GM04503 (cell line): ENCODE measurements around the gene IPMK.

Experiments
- DNase-seq: peaks from one replicate; pipeline ENCODE4 v3.0.0-alpha.2; 2012; ENCODE audit warnings: low read depth

Gene IPMK

DNA sequence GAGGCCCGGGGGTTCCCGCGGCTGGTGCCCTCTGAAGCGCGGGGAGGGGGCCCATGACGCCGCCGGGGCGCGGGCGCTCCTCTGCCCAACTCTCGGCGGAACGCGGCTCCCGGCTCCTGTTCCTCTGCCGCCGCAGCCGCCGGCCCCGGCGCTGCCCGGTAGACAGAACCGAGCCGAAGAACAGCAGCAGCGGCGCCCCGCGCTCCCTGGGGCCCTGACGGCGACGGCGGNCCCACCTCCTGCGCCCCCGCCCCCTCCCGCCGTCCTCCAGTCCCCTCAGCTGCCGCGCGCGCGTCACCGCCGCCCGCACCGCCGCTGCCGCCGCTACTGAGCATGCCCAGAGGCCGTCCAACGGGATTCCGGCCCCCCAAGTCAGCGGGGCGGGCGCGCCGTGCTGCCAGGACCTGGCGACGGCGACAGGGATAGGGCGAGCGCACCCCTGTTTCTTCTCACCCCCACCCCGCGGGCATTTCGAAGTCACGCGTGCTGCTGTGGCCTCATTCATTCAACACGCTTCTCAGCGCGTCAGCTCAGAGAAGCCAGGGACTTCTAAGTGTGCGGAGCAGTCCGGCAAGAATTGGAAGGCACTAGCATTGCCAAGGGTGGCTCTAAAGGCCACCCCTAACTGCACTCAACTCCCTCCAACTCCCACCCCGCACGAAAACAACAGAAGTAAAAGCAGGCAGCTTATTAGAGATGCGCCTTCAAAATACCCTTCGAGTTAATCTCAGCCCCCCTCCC is at the start of gene IPMK:
TSS of gene IPMK (minus strand) at position 182 of the 741 bp plus-strand sequence. CDS start 283 bp downstream, outside the sequence.
- DNase-seq, result peak; percentile 57

DNA sequence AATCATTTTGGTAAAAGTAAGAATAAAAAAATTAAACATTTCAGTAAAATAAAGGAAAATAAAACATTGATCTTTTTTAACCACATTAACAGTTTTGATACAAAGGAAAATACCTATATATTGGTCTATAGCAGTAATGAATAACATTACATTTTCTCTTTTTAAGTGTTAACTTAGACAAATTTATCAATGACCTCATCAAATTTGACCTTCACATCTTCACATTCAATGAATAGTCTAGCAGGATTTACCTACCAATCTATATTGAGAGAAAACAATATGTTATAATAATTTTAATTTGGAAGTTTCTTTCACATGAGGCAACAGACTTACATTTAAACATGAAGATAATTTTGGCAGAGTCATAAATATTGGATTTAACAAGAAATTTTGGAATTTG is 49.2 kb upstream of the IPMK start:
- no peak for DNase-seq

DNA sequence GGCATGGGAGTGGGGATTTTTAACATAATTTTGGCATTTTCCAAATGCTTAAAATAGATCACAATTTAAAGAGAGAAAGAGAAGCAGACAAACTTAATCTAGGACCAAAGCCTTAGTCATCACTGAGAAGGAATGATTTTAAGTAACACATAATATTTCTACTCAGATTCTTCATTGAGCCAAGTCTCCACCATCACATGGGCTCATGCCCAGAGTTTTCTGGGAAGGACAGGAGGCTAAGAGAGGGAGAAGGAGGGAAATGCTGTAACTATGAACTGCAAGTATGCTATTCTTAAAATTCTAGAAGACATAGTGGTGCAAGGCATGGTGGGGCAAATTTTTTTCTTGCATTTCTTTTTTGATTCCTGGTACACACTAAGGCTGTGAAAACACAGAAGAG is 43.3 kb upstream of the IPMK start:
- DNase-seq, result no peak

DNA sequence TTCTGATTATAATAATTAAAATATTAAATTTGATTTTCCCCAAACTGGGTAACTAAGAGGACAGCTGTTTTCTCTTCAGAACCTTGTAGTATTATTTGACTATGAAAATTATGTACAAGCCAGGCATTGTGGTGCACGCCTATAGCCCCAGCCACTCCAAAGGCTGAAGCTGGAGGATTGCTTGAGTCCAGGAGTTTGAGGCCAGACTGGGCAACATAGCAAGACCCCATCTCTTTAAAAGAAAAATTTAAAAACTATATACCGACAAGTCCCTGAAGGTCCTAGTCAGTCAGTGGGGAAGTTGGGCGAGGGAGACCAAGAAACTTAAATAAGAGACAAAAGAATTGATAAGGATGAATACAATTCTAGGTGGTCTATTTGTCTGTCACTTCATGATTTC is 40.0 kb upstream of the IPMK start:
- DNase-seq, result no peak

DNA sequence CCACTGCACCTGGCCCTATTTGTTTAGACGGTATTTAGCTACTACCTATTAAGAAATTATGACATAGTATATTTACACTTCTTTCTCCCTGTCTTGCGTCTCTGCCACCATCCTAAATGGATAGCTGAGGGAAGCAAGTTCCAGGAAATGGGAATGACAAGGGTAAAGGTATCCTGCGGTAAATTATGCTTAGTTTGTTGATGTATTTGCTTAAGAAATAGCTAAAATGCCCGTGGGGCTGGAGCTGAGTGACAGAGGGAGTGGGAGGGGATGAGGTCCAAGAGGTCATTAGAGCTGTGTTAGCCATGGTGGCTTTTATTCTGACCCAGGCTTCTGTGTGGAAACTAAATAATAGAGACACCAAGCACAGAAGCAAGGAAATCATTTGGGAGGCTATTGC is 38.1 kb upstream of the IPMK start:
- no peak for DNase-seq

DNA sequence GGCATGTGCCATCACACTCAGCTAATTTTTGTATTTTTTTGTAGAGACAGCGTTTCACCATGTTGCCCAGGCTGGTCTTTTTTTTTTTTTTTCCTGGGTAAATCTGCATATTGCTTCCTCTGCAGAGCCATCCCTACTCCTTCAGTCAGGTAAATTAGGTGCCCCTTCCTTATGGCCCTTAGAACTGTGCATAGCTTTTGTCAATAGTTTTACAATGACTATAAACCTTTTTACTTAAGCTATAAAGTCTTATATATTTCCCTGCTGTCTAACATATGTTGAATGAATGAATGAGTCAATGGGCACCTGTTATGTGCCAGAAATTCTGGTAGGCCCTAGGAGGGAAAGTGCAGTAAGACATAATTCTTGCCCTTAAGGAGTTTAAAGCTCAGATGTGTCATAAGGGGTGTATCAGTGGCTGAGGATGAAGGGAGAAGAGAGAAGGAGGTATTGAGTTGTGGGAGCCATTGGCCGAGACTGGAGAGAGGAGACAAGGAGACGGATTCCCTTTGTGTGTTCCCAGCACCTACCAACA is 36.5 kb upstream of the IPMK start:
- DNase-seq, result no peak

DNA sequence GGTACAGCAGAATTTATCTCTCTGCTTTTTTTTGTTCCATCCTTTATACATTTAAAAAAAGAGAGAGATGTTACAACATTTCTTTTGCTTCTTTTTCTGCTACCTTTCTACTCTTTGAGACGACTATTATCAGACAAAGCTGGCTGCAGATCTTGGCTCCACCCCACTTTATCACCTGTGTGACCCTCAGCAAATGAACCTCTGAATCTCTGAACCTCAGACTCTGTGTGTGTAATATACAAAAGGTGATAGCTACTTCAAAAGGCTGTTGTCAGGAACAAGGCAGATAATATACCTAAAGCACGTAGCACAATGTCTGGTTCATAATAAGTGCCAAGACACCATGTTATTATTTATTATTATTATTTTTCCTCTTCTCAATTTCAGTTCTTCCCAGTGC is 34.6 kb upstream of the IPMK start:
- no peak for DNase-seq

DNA sequence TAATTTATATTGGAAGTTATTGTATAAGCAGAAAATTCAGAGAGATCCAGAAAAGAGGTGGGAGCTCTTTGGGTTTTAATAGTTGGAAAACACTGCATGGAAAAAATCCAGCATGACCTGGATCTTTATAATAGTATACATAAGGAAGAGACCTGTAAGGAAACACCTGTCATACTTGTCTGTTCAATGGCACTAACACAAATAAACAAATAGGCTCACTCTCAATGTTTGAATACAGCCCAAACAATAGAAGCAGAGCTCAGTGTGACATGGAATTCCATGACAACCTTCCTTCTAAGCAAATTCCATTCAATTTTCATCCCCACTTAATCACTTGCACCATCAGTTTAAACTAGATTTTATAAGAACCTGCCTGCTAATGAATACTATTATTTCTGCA is 33.0 kb upstream of the IPMK start:
- no peak for DNase-seq

DNA sequence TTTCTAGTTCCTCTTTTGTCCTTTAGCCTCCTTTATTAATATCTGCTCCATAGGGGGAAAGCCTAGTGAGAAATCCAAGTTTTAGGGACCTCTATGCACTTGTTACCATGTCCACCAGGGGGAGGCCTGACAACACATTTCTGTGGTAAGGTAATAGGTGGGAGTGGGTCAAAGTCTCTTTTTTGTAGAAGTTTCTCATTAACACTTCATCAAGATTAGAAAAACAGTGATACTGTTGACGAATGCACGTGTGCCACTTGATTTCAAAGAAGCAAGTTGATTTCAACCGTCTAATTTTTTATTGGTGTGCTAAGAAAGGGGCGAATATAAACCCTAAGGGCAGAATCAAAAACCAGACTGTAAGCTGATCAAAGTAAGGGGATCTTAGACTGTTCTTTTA is 31.9 kb upstream of the IPMK start:
- DNase-seq, result no peak

DNA sequence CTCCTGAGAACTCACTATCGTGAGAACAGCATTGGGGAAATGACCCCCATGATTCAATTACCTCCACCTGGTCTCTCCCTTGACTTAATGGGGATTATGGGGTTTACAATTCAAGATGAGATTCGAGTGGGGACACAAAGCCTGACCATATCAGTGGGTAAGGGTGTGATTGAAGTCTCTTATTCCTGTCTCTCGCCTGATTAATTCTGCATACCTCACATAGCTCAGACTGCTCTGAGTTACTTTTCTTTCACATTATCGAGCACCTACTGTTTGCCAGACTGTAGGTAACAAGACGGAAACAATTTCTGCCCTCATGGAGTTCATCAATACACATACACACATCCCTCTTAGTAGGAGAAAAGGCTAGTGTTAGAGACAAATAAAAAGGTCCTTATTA is 26.3 kb upstream of the IPMK start:
- no peak for DNase-seq

DNA sequence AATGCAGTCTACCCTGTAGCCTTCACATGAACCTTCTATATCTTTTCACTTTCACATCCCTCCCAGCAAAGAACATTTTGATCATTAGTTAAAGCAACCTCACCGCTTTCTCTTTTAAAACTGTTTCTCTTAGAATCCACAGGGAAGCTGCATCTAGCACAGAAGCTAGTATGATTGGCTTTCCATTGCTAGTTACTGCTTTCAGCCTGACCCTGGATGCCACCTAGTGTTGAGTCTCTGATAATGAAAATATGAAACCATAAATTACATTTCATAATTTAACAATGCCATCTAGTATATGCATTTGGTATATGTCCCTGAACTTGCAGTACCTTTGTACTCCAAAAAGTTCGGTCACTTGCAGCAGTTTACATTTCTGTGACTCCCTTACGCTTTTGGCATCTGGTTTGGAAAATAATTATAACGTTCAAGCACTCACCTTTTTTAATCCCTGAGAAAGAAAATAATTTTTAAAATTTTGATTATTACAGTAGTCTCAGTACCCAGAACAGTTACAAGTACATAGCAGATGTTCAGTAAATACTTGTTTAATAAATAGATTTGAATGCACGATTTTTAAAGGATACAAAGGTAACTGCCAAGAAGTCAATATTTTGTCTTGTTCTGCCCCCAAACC is 24.0 kb upstream of the IPMK start:
- DNase-seq, result no peak

DNA sequence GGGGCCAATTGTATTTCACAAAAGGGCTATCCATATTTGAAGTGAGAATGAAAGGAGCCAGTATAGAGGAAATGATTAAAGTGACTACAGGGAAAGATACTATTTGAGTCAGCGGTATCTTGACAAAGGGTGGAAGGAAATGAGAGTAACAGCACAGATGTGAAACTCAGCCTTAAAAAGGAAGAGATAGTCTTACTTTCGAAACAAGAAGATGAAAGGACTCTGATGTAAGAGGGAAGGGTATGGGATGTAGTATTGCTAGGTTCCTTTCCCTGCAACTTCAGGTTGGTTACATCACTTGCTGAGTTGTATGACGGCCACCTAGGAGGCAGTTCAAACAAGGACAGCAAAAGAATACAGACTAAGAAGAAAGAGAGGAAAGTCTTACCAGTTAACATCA is 14.9 kb upstream of the IPMK start:
- no peak for DNase-seq

DNA sequence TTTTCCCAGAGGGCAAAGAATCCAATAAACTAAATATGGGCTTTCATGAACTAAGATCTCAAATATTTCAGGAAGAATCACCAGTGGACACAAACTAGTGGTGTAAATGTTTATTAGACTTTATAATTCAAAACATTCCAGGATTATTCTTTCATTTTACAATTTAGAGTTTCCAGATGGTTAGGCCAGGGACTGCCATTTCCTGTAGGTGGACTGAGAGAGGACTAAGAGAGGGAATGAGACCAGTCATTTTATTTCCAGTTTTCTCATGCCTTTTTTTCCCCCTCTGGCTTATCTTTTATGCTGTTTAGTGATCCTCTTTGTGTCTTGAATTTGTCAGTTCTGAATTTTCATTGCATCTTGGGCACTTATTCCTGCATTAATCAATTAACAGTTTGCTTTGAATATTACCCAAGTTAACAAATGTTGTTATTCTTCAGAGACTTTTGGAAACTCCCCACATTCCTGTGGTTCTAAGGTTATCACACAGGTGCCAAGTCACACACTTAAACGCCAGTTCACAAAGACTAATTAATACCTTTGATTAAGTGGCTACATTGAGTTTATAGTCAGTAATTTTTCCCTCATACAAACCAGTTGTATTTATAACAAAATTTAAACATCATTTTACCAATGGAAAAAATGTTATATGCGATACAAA is 13.5 kb upstream of the IPMK start:
- DNase-seq, result no peak

DNA sequence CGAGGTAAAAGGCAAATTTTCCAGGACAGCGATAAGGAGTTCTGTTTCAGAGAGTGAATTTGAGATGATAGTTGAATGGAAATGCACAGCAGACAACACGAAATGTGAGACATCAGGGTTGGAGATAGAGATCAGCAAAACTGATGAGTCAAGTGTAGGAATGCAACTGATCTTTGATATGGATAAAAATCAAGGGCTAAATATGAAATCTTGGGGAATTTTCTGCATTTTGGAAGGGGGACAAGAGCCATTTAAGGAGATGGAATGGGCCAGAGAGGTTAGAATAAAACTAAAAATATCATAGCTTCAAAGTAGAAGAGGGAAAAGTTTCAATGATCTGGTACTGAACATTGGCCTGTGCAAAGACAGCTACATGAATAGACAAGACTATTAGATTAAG is 12.8 kb upstream of the IPMK start:
- no peak for DNase-seq

DNA sequence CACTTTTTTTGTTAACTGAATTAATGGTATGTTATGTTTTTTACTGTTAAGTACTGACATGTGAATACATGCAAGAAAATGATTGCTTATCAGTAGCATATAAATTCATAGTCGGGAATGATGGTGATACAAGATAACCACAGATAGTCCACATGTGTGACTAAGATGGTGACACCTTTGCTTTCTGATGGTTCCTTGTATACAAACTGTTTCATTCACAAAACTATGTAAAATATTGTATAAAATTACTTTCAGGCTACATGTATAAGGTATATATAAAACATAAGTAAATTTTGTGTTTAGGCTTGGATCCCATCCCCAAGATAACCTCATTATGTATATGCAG is 11.2 kb upstream of the IPMK start:
- no peak for DNase-seq

DNA sequence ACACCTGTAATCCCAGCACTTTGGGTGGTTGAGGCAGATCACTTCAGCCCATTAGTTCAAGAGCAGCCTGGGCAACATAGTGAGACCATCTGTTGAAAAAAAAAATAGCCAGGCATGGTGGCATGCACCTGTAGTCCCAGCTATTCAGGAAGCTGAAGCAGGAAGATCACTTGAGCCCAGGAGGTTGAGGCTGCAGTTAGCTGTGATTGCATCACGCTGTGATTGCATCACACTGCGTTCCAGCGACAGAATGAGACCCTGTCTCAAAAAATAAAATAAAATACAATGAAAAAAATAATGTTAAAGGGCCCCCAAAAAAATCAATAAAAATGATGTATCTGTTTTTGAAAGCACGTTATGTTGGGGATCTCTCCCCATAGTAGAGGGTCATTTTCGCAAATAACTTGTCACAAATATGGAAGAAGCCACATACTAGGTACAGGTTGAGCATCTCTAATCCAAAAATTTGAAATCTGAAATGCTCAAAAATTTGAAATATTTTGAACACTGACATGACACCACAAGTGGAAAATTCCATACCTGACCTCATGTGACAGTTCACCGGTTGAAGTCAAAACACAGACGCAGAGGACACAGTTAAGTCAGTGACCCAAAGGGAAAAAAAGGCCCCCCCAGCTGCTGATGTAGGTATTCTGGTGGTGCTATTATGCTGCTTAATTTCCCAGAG is 10.7 kb upstream of the IPMK start:
- DNase-seq, result no peak

DNA sequence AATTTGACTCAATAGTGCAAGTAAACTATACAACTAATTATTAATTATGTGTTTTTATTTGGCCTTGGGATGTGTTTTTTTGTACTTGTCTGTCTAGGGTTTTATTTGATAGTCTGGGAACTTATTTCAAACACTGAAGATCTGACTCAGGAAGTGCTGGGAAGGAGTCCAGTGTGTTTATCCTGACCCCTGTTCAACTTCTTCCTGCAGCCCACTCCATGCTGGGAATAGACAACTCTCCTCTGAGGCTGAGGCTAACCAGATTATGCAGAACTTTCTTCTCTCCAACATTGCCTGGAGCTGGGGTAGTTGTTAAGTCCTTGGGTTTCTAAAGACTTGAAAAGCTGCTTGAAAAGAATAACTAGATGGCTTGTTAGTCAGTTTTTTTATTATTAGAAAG is 8.2 kb upstream of the IPMK start:
- DNase-seq, result no peak

DNA sequence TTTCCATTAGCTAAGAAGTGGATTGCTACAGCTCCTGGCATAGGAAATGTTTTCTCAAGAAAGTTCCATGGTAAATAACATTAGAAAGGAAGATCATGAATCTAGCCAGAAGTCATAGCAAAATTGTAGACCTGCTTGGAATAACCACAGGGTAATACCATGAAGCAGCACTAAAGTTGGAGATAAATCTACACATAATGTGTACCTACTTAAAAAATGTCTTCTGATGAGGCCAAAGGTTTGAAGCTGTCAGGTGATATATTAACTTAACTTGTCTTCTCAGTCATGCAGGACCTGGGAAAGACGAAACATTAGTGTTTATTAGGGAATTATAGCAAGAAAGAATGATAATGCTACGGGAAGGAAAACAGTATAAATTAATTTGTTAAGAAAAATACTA is 7.6 kb upstream of the IPMK start:
- DNase-seq, result no peak

DNA sequence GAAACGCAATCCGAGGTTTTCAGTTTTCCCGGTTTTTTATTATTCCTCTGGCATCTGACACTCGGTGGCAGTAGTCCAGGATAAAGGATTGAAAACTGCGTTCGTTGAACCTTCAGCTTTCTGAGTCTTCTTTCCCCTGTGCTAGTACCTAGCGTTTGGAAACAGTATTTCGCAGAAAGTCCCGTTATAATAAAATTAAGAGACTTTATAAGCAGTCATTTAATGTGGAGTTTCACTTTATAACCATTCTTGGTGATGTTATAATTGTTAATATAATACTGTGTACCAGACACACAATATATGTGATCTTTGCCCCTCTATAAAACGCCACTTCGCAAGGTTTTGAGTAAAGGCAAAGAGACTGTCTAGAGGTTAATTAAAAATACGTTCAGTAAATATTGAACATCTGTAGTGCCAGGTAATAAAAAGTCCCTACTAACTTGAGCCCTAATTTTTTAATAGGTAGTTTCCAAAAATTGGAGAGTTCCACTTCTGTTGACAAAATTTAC is 2.1 kb upstream of the IPMK start:
- no peak for DNase-seq

DNA sequence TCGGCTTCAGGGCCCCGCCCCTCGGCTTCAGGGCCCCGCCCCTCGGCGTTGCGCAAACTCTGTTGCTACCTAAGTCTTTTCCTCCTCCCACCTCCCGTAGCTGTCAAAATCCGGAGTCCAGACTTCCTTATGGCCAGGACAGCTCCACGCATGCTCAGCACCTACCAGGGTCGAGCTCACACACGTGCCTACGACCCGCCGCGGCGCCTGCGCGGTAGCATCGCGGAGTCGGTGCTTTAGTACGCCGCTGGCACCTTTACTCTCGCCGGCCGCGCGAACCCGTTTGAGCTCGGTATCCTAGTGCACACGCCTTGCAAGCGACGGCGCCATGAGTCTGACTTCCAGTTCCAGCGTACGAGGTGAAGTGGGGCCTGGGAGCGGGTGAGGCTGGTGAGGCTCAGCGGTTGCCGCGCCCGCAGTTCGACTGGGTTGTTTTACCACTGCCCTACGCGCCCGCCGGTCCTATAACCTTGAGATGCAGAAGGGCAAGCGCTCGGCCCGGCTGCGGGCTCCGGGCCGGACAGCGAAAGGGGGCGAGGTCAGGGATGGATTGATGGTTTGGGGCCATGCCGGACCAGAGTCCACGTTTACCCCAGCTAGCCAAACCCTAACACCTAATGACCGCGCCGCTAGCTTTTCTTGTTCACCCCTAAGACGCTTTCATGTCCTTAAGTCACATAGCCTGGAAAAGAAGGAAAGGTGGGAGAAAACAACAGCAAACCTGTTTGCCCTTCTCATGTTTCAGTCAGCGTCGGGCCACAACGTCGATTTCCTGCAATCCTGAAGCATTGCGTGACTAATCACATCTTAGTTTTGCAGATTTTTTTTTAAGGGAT is 1.5 kb upstream of the IPMK start, which contains the start of gene CISD1:
TSS of gene CISD1 (plus strand) at position 217 of the 836 bp plus-strand sequence. CDS start at position 329, 112 bp downstream.
- DNase-seq, result peak; percentile 95

DNA sequence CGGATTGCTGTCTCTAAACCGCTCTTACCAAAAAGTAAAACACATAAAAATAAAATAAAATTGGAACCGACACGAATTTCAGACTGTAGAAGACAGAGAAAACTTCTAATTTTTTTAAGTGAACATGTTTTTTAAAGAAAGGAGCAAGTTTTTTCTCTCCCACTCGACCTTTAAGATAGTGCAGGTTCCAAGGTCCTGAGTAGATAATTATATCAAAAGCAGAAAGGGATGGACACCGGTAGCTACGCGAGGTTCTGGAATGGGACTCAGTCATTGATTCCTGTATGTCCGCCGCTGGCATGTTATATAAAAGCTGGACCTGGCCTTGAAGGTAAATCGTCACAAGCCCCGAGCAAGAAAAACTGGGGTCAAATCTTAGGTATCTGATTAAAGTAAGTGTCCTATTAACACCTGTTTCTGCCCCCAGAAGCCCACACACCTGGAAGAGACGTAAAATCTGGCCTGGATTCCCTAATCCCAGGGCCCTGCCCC is 806 bp upstream of the IPMK start:
- DNase-seq, result no peak
